H1 (cell line): ENCODE data around the gene BEST2.
"Not testable (repeated sequence)": the region's sequence is repeated elsewhere in the genome, so short reads cannot be mapped to it uniquely, and the experiment has no call there.

ENCODE experiments used
- BCL11A ChIP-seq, 2 experiments: IDR thresholded peaks; one replicate each; pipeline ENCODE4 v1.6.1; 2011; ENCODE audit warnings: low read depth in 2 of 2, low read length in 2 of 2, mild to moderate bottlenecking in 2 of 2
- EZH2 ChIP-seq: fragments of 200-600 bp; sonication (generic); IDR thresholded peaks from 2 replicates; pipeline ENCODE4 v1.7.1; 2012; ENCODE audit warnings: low read depth, mild to moderate bottlenecking, moderate library complexity, low read length, inconsistent platforms; ENCODE audit not compliant: severe bottlenecking
- JUND ChIP-seq: IDR thresholded peaks from 2 replicates; pipeline ENCODE4 v1.6.1; 2011; ENCODE audit warnings: mild to moderate bottlenecking, improper control_type of control experiment, low read length
- KDM1A ChIP-seq: fragments of 200-600, 300-600 bp; sonication (generic); IDR thresholded peaks from 2 replicates; pipeline ENCODE4 v1.7.1; 2016; ENCODE audit warnings: mild to moderate bottlenecking, low read length, borderline replicate concordance
- POLR2A ChIP-seq, 2 experiments: IDR thresholded peaks; 1 replicate in 1 of 2; 2 replicates in 1 of 2; pipeline ENCODE4 v1.6.1; 2011; ENCODE audit warnings: low read depth in 2 of 2, low read length in 2 of 2, mild to moderate bottlenecking in 2 of 2; ENCODE audit errors: control extremely low read depth in 1 of 2
- POLR2AphosphoS5 ChIP-seq: IDR thresholded peaks from 2 replicates; pipeline ENCODE4 v1.6.1; 2011; ENCODE audit warnings: low read depth, low read length
- RAD21 ChIP-seq, 2 experiments: IDR thresholded peaks in 1 of 2; conservative IDR thresholded peaks in 1 of 2; 2 replicates each; pipeline ENCODE4 v1.6.1; 2011; ENCODE audit warnings: low read depth in 2 of 2, low read length in 2 of 2, improper control_type of control experiment in 1 of 2, inconsistent platforms in 1 of 2, mild to moderate bottlenecking in 1 of 2, moderate library complexity in 1 of 2
- SIN3A ChIP-seq, 2 experiments: IDR thresholded peaks in 1 of 2; conservative IDR thresholded peaks in 1 of 2; 2 replicates each; pipeline ENCODE4 v1.6.1; 2011 to 2012; ENCODE audit warnings: low read length in 2 of 2, improper control_type of control experiment in 1 of 2, low read depth in 1 of 2, mild to moderate bottlenecking in 1 of 2
- SIX5 ChIP-seq: IDR thresholded peaks from 2 replicates; pipeline ENCODE4 v1.6.1; 2011; ENCODE audit warnings: mild to moderate bottlenecking, low read depth, low read length
- TBP ChIP-seq: IDR thresholded peaks from 2 replicates; pipeline ENCODE4 v1.6.1; 2011; ENCODE audit warnings: low read depth, low read length, improper control_type of control experiment
- TF ChIP-seq, protein P1 (sequence below), 3 experiments: IDR thresholded peaks; 1 replicate in 2 of 3; 2 replicates in 1 of 3; pipeline versions ENCODE4 v1.5.1 to v1.6.1; 2011; ENCODE audit warnings: low read length in 3 of 3, mild to moderate bottlenecking in 3 of 3, inconsistent platforms in 2 of 3, low read depth in 1 of 3, moderate library complexity in 1 of 3; ENCODE audit not compliant: insufficient read depth in 1 of 3; ENCODE audit errors: control extremely low read depth in 1 of 3

DNA sequence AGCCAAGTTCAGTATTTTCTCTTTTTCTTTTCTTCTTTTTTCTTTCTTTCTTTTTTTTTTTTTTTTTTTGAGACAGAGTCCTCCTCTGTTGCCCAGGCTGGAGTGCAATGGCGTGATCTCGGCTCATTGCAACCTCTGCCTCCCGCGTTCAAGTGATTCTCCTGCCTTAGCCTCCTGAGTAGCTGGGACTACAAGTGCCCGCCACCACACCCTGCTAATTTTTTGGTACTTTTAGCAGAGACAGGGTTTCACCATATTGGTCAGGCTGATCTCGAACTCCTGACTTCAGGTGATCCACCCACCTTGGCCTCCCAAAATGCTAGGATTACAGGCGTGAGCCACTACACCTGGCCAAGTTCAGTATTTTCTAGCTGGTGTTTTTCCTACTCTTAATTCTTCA lies 46.0 kb downstream of the BEST2 start:
- TF ChIP-seq, protein P1, sequence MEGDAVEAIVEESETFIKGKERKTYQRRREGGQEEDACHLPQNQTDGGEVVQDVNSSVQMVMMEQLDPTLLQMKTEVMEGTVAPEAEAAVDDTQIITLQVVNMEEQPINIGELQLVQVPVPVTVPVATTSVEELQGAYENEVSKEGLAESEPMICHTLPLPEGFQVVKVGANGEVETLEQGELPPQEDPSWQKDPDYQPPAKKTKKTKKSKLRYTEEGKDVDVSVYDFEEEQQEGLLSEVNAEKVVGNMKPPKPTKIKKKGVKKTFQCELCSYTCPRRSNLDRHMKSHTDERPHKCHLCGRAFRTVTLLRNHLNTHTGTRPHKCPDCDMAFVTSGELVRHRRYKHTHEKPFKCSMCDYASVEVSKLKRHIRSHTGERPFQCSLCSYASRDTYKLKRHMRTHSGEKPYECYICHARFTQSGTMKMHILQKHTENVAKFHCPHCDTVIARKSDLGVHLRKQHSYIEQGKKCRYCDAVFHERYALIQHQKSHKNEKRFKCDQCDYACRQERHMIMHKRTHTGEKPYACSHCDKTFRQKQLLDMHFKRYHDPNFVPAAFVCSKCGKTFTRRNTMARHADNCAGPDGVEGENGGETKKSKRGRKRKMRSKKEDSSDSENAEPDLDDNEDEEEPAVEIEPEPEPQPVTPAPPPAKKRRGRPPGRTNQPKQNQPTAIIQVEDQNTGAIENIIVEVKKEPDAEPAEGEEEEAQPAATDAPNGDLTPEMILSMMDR (IDR thresholded peaks at IDR 0.05; ENCODE audit: control extremely low read depth in 1 of 3, insufficient read depth in 1 of 3, low read depth in 1 of 3, low read length in 3 of 3): not testable (repeated sequence)
- not testable (repeated sequence) for TF ChIP-seq TBP; BCL11A (IDR thresholded peaks at IDR 0.05; ENCODE audit: low read depth in 2 of 2, low read length in 2 of 2); POLR2AphosphoS5; SIN3A (conservative IDR thresholded peaks at IDR 0.05 in 1 of 2, IDR thresholded peaks at IDR 0.05 in 1 of 2; ENCODE audit: low read depth in 1 of 2, low read length in 2 of 2); POLR2A (IDR thresholded peaks at IDR 0.05; ENCODE audit: control extremely low read depth in 1 of 2, low read depth in 2 of 2, low read length in 2 of 2); EZH2; KDM1A; RAD21 (IDR thresholded peaks at IDR 0.05 in 1 of 2, conservative IDR thresholded peaks at IDR 0.05 in 1 of 2; ENCODE audit: low read depth in 2 of 2, low read length in 2 of 2); SIX5; JUND
